Loucy (cell line): Measurements from ENCODE around the gene INSC.

Experiments
- CTCF ChIP-seq: fragments of 200-600 bp; sonication (generic); conservative IDR thresholded peaks from 2 replicates; pipeline ENCODE4 v1.5.1; 2014; ENCODE audit warnings: mild to moderate bottlenecking, antibody characterized with exemption, low read length
- EZH2phosphoT487 ChIP-seq: fragments of 200-600 bp; IDR thresholded peaks from 2 replicates; pipeline ENCODE4 v1.6.1; 2018; ENCODE audit warnings: antibody characterized with exemption, mild to moderate bottlenecking, moderate library complexity, borderline replicate concordance

- TF ChIP-seq CTCF (no peak), EZH2phosphoT487 (no peak)
These were observed 163.4 kb downstream of the INSC start for GRCh38 chr11:15278128-15278527.
